HG02852 (cell line): ENCODE results near the gene NENF.
"Not testable (repeated sequence)": the region's sequence is repeated elsewhere in the genome, so short reads cannot be mapped to it uniquely, and the experiment has no call there.

ENCODE experiments used
- ATAC-seq: cut with Tn5 transposase; IDR thresholded peaks from one replicate; pipeline ENCODE4 v1.9.1; 2021; ENCODE audit warnings: mild to moderate bottlenecking, moderate library complexity; ENCODE audit not compliant: unreplicated experiment

Gene NENF

GRCh38 chr1:212480711-212481437 lies 48.2 kb downstream of the NENF start:
- ATAC-seq, result not testable (repeated sequence)

- ATAC-seq, result no peak
Measured at GRCh38 chr1:212481438-212481767, 48.7 kb downstream of the NENF start.

GRCh38 chr1:212482006-212482636 lies 49.4 kb downstream of the NENF start:
- ATAC-seq, result no peak

GRCh38 chr1:212482637-212483441 lies 50.1 kb downstream of the NENF start:
- no peak for ATAC-seq

GRCh38 chr1:212484701-212485570 lies 52.2 kb downstream of the NENF start:
- ATAC-seq, result no peak

- no peak for ATAC-seq
Measured at GRCh38 chr1:212485571-212485912, 52.8 kb downstream of the NENF start.

- ATAC-seq, result no peak
Measured at GRCh38 chr1:212485913-212486618, 53.3 kb downstream of the NENF start.

GRCh38 chr1:212486619-212486975 lies 53.9 kb downstream of the NENF start:
- no peak for ATAC-seq

GRCh38 chr1:212487286-212487685 lies 54.6 kb downstream of the NENF start:
- no peak for ATAC-seq

GRCh38 chr1:212487774-212488435 lies 55.2 kb downstream of the NENF start:
- no peak for ATAC-seq

GRCh38 chr1:212488436-212489283 lies 55.9 kb downstream of the NENF start:
- ATAC-seq, result peak; percentile 77

GRCh38 chr1:212489284-212489859 lies 56.7 kb downstream of the NENF start:
- no peak for ATAC-seq

GRCh38 chr1:212490276-212490675 lies 57.6 kb downstream of the NENF start:
- no peak for ATAC-seq

- no peak for ATAC-seq
Measured at GRCh38 chr1:212491454-212491853, 58.7 kb downstream of the NENF start.
